SH-SY5Y (cell line): ENCODE measurements around the gene HSPG2.

ENCODE experiments used
- GATA2 ChIP-seq: IDR thresholded peaks from 2 replicates; pipeline ENCODE4 v1.6.1; 2011; ENCODE audit warnings: mild to moderate bottlenecking, low read depth, low read length
- GATA3 ChIP-seq: IDR thresholded peaks from 2 replicates; pipeline ENCODE4 v1.6.1; 2011; ENCODE audit warnings: low read depth, mild to moderate bottlenecking, low read length, moderate library complexity

- TF ChIP-seq GATA3 = no peak
- no peak for TF ChIP-seq GATA2
Observed at GRCh38 chr1:21814981-21815582, 122.0 kb downstream of the HSPG2 start.
